Trophoblast cell (in vitro differentiated cells and primary cell): ENCODE data around the gene FAM186B.
A peak's percentile ranks its signal among the peaks of the same experiment; 100 is the strongest.

ENCODE experiments used
- DNase-seq, 2 donors: peaks; one replicate each; pipeline ENCODE4 v3.0.0-alpha.2; 2016
- H2AFZ ChIP-seq: 2 replicates; pipeline ENCODE4 v1.6.1; 2013; ENCODE audit warnings: low read length, moderate library complexity, mild to moderate bottlenecking; ENCODE audit not compliant: insufficient read depth, poor library complexity
- H2AK5ac ChIP-seq: 2 replicates; pipeline ENCODE4 v1.6.1; 2013; ENCODE audit warnings: mild to moderate bottlenecking, low read length
- H2BK120ac ChIP-seq: 2 replicates; pipeline ENCODE4 v1.6.1; 2013; ENCODE audit warnings: low read length, mild to moderate bottlenecking, moderate library complexity; ENCODE audit not compliant: insufficient read depth, poor library complexity
- H2BK12ac ChIP-seq: 2 replicates; pipeline ENCODE4 v1.6.1; 2013; ENCODE audit warnings: mild to moderate bottlenecking, low read length, moderate library complexity
- H2BK5ac ChIP-seq: 2 replicates; pipeline ENCODE4 v1.6.1; 2013; ENCODE audit warnings: low read length, low read depth, moderate library complexity, mild to moderate bottlenecking; ENCODE audit not compliant: poor library complexity
- H3K14ac ChIP-seq: 2 replicates; pipeline ENCODE4 v1.6.1; 2013; ENCODE audit warnings: mild to moderate bottlenecking, low read length
- H3K18ac ChIP-seq: 2 replicates; pipeline ENCODE4 v1.6.1; 2013; ENCODE audit warnings: mild to moderate bottlenecking, low read length
- H3K23ac ChIP-seq: 2 replicates; pipeline ENCODE4 v1.6.1; 2013; ENCODE audit warnings: low read length
- H3K27ac ChIP-seq: 2 replicates; pipeline ENCODE4 v1.5.1; 2013; ENCODE audit warnings: low read depth, mild to moderate bottlenecking, inconsistent platforms, low read length, moderate library complexity
- H3K27me3 ChIP-seq: 2 replicates; pipeline ENCODE4 v1.6.1; 2013; ENCODE audit warnings: inconsistent platforms, mild to moderate bottlenecking, low read length, moderate library complexity; ENCODE audit not compliant: insufficient read depth
- H3K36me3 ChIP-seq, 2 experiments: 1 replicate in 1 of 2; 2 replicates in 1 of 2; pipeline ENCODE4 v1.6.1; 2013; ENCODE audit warnings: low read length in 2 of 2, mild to moderate bottlenecking in 2 of 2, moderate library complexity in 1 of 2; ENCODE audit not compliant: insufficient read depth in 2 of 2, control insufficient read depth in 1 of 2
- H3K4ac ChIP-seq: 2 replicates; pipeline ENCODE4 v1.6.1; 2013; ENCODE audit warnings: low read depth, mild to moderate bottlenecking, low read length, moderate library complexity
- H3K4me1 ChIP-seq, 2 experiments: 1 replicate in 1 of 2; 2 replicates in 1 of 2; pipeline ENCODE4 v1.6.1; 2013; ENCODE audit warnings: low read length in 2 of 2, mild to moderate bottlenecking in 2 of 2, moderate library complexity in 1 of 2; ENCODE audit not compliant: insufficient read depth in 2 of 2, control insufficient read depth in 1 of 2
- H3K4me2 ChIP-seq: 2 replicates; pipeline ENCODE4 v1.6.1; 2013; ENCODE audit warnings: inconsistent platforms, mild to moderate bottlenecking, low read length, moderate library complexity
- H3K4me3 ChIP-seq: 2 replicates; pipeline ENCODE4 v1.5.1; 2013; ENCODE audit warnings: mild to moderate bottlenecking, low read depth, low read length, inconsistent platforms
- H3K79me1 ChIP-seq: one replicate; pipeline ENCODE4 v1.6.1; 2013; ENCODE audit warnings: low read length
- H3K79me2 ChIP-seq: 2 replicates; pipeline ENCODE4 v1.6.1; 2013; ENCODE audit warnings: low read length, mild to moderate bottlenecking; ENCODE audit not compliant: control insufficient read depth, insufficient read depth, poor library complexity
- H3K9ac ChIP-seq: 2 replicates; pipeline ENCODE4 v1.6.1; 2013; ENCODE audit warnings: mild to moderate bottlenecking, low read length
- H3K9me3 ChIP-seq: 2 replicates; pipeline ENCODE4 v1.6.1; 2013; ENCODE audit warnings: low read depth, mild to moderate bottlenecking, control low read depth, inconsistent platforms, low read length; ENCODE audit not compliant: insufficient read depth
- H4K12ac ChIP-seq: 2 replicates; pipeline ENCODE4 v1.6.1; 2013; ENCODE audit warnings: low read depth, mild to moderate bottlenecking, low read length, moderate library complexity
- H4K8ac ChIP-seq: 2 replicates; pipeline ENCODE4 v1.6.1; 2013; ENCODE audit warnings: low read depth, mild to moderate bottlenecking, low read length, moderate library complexity
- H4K91ac ChIP-seq: one replicate; pipeline ENCODE4 v1.6.1; 2013; ENCODE audit warnings: low read depth, mild to moderate bottlenecking, low read length, moderate library complexity
- WGBS: extraction: QIAGEN DNeasy Blood & Tissue Kit; methylation state at CpG from one replicate; pipeline ENCODE4 v1.1.7; 2013; ENCODE audit warnings: missing lambda C conversion rate; ENCODE audit not compliant: insufficient read length, insufficient coverage; ENCODE audit errors: extremely low coverage; 5-methylcytosine and 5-hydroxymethylcytosine counted together

The FAM186B gene

DNA sequence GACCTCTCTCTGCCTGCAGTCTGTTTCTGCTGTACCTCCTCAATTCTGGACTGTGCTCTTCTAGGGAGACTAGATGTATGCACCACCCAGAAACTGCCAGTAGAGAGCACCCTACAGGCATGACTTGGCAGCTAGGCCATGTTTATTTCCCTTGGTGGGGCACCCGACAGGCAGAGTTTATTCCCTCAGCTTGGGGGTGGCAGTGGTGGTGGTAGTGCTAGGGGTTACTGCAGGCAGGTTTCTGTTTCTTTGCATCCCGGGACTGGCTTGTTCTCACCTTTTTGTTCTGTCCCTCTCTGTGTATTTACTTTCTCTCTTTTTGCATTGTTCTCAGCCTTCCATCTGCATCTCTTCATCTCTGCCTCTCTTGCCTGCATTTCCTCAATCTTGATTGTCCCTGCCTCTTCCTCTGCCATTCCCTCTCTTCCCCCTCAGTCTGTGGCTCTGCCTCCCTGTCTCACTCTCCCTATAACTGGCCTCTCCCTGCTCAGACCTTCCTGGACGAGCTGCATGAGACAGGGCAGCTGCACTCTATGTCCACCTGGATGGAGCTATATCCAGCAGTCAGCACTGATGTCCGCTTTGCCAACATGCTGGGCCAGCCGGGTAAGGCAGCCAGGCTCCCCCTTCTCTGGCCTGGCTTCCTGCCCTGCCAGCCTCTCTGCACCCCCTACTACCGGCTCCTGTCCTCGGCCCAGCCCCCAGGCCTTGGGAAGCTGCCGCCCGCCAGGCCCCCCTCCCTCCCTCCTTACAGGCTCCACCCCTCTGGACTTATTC is 31.7 kb upstream of the FAM186B start:
- peak; percentile 9 to 56 for DNase-seq
- no peak overlapping the region for H3K4me3 ChIP-seq
- H3K14ac ChIP-seq, result no peak overlapping the region
- no peak overlapping the region for H3K4me2 ChIP-seq
- no peaks in the 10 kb centered on the region for H3K9me3 ChIP-seq
- H4K8ac ChIP-seq, result no peak overlapping the region
- H2BK5ac ChIP-seq, result no peak overlapping the region
- no peak overlapping the region for H4K91ac ChIP-seq
- H3K27ac ChIP-seq, result no peak overlapping the region
- peaks cover 0 to 6% of the 10 kb centered on the region in 2 experiments for H3K36me3 ChIP-seq
- no peak overlapping the region for H3K4ac ChIP-seq
- H3K9ac ChIP-seq, result no peak overlapping the region
- H2BK12ac ChIP-seq, result no peak overlapping the region
- H4K12ac ChIP-seq, result no peak overlapping the region
- H2AFZ ChIP-seq, result no peak overlapping the region
- H2AK5ac ChIP-seq, result no peak overlapping the region
- H3K4me1 ChIP-seq, result peaks cover 6 to 10% of the 10 kb centered on the region in 2 experiments
- H2BK120ac ChIP-seq, result no peak overlapping the region
- WGBS, result no CpG with 5 or more reads among the region's 9 CpGs
- no peak overlapping the region for H3K23ac ChIP-seq
- H3K18ac ChIP-seq, result no peak overlapping the region
- H3K79me1 ChIP-seq, result peaks cover 2% of the 10 kb centered on the region
- no peaks in the 10 kb centered on the region for H3K27me3 ChIP-seq
- H3K79me2 ChIP-seq, result peaks cover 2% of the 10 kb centered on the region

DNA sequence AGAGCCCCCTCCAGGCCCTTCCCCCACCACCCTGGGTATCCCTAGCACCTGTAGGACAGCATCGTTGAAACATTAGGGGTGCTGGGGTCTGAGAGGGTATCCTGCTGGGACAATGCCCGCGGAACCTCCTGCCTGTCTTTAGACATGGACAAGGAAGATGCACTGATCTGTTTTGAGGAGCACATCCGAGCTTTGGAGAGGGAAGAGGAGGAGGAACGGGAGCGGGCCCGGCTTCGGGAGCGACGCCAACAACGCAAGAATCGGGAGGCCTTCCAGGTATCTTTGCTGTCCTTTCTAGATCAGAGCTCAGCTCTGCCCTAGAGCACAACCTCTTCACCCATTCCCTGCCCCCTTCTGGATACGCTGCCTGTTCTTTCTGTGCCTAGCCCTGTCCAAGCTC is 31.1 kb upstream of the FAM186B start:
- Histone ChIP-seq H2AFZ (no peak overlapping the region), H3K36me3 (peaks cover 0 to 4% of the 10 kb centered on the region in 2 experiments), H2BK120ac (no peak overlapping the region), H3K9me3 (no peaks in the 10 kb centered on the region), H2BK5ac (no peak overlapping the region), H3K4me3 (no peak overlapping the region), H3K14ac (no peak overlapping the region), H2BK12ac (no peak overlapping the region), H3K4me1 (peaks cover 0 to 4% of the 10 kb centered on the region in 2 experiments), H3K27ac (no peak overlapping the region), H3K4ac (no peak overlapping the region), H3K23ac (no peak overlapping the region), H3K27me3 (no peaks in the 10 kb centered on the region), H3K4me2 (no peak overlapping the region), H3K9ac (no peak overlapping the region), H3K79me1 (no peaks in the 10 kb centered on the region), H2AK5ac (no peak overlapping the region), H3K79me2 (no peaks in the 10 kb centered on the region), H4K91ac (no peak overlapping the region), H4K8ac (no peak overlapping the region), H3K18ac (no peak overlapping the region), H4K12ac (no peak overlapping the region)
- no CpG with 5 or more reads among the region's 13 CpGs for WGBS
- no peak for DNase-seq

DNA sequence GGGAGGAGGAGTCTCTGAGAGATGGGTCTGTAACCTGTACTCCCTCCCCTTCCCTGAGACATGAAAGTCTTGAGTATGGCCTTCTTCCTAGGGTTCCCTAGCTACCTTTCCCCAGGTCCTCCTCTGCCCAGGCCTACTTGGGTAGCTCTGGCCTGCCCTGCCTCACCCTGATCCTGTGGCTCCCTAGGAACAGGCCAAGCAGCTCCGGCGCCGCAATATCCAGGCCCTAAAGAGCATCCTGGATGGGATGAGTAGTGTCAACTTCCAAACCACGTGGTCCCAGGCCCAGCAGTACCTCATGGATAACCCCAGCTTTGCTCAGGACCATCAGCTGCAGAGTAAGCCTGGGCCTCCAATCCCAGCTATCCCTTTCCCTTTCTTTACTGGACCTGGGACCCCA is 30.2 kb upstream of the FAM186B start:
- H3K4me2 ChIP-seq, result no peak overlapping the region
- no CpG with 5 or more reads among the region's 4 CpGs for WGBS
- H4K8ac ChIP-seq, result no peak overlapping the region
- H2AK5ac ChIP-seq, result no peak overlapping the region
- H3K4ac ChIP-seq, result no peak overlapping the region
- H3K27ac ChIP-seq, result no peak overlapping the region
- no peak overlapping the region for H2AFZ ChIP-seq
- H3K79me2 ChIP-seq, result no peaks in the 10 kb centered on the region
- H3K36me3 ChIP-seq, result peaks cover 0 to 4% of the 10 kb centered on the region in 2 experiments
- no peak overlapping the region for H3K23ac ChIP-seq
- H3K14ac ChIP-seq, result no peak overlapping the region
- no peak overlapping the region for H2BK5ac ChIP-seq
- DNase-seq, result no peak
- no peaks in the 10 kb centered on the region for H3K79me1 ChIP-seq
- no peak overlapping the region for H2BK120ac ChIP-seq
- H3K9ac ChIP-seq, result no peak overlapping the region
- H2BK12ac ChIP-seq, result no peak overlapping the region
- H3K27me3 ChIP-seq, result no peaks in the 10 kb centered on the region
- no peaks in the 10 kb centered on the region for H3K9me3 ChIP-seq
- H3K4me1 ChIP-seq, result peaks cover 0 to 3% of the 10 kb centered on the region in 2 experiments
- no peak overlapping the region for H3K18ac ChIP-seq
- H4K12ac ChIP-seq, result no peak overlapping the region
- H3K4me3 ChIP-seq, result no peak overlapping the region
- H4K91ac ChIP-seq, result no peak overlapping the region

DNA sequence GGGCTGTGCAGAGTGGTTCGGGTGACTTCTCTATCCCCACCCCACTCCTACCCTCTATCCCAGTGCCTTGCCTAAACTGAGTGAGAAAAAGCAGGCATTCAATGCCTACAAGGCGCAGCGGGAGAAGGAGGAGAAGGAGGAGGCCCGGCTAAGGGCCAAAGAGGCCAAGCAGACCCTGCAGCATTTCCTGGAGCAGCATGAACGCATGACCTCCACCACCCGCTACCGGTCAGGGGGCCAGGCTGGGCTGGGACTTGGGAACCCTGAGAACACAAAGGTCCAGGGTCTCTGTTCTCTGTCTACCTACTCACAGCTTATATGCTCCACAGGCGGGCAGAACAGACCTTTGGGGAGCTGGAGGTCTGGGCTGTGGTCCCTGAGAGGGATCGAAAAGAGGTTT is 29.6 kb upstream of the FAM186B start:
- H3K9me3 ChIP-seq, result no peaks in the 10 kb centered on the region
- no peak overlapping the region for H3K9ac ChIP-seq
- H3K14ac ChIP-seq, result no peak overlapping the region
- no peaks in the 10 kb centered on the region for H3K79me1 ChIP-seq
- peaks cover 0 to 4% of the 10 kb centered on the region in 2 experiments for H3K36me3 ChIP-seq
- H2BK120ac ChIP-seq, result no peak overlapping the region
- WGBS, result no CpG with 5 or more reads among the region's 9 CpGs
- H4K91ac ChIP-seq, result no peak overlapping the region
- no peak overlapping the region for H2AFZ ChIP-seq
- no peak overlapping the region for H3K4me3 ChIP-seq
- no peak overlapping the region for H3K4ac ChIP-seq
- H3K18ac ChIP-seq, result no peak overlapping the region
- H3K27ac ChIP-seq, result no peak overlapping the region
- H2BK12ac ChIP-seq, result no peak overlapping the region
- H3K4me2 ChIP-seq, result no peak overlapping the region
- H2AK5ac ChIP-seq, result no peak overlapping the region
- H3K27me3 ChIP-seq, result no peaks in the 10 kb centered on the region
- H4K12ac ChIP-seq, result no peak overlapping the region
- no peak overlapping the region for H2BK5ac ChIP-seq
- no peak for DNase-seq
- no peak overlapping the region for H3K23ac ChIP-seq
- H3K79me2 ChIP-seq, result no peaks in the 10 kb centered on the region
- H3K4me1 ChIP-seq, result peaks cover 0 to 3% of the 10 kb centered on the region in 2 experiments
- H4K8ac ChIP-seq, result no peak overlapping the region
